Stimulated activated CD8-positive, alpha-beta memory T cell treated with anti-CD3 and anti-CD28 coated beads, Interleukin-12 subunit alpha, Interleukin-12 subunit beta, amount 100 ng/mL, for 1 hour (primary cell): ENCODE measurements around the gene BACH1.

Source experiments
- DNase-seq: peaks from one replicate; pipeline ENCODE4 v3.0.0-alpha.2; 2020; ENCODE audit warnings: low read depth

BACH1 gene

DNA sequence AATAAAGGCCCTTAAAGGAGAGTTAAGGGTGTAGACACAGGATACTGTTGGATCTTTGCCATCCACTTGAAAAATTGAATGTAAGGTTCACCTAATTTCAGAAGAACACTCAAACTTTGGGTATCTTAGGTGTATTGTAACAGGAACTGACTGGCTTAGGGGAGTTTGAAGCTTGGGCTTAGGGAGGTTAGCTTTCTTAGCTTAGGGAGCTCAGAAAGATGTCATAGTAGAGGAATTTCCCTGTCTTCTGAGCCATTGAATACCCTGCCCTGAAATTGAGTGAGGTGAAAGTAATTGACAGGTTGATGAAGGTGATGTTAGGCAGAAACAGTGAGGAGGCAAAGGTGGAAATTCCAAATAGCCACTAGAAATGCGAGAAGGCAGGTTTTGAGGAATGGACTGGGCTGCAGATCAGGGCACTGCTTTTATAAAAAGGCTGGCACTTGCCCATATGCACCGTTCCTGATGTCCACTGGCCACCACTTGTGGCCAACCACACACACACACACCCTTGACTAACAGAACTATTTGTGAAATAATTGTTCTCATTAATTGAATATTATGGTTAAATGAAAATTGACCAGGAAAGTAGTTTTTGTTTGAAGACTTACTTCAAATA, 16.5 kb downstream of the BACH1 start:
- DNase-seq, result no peak

DNA sequence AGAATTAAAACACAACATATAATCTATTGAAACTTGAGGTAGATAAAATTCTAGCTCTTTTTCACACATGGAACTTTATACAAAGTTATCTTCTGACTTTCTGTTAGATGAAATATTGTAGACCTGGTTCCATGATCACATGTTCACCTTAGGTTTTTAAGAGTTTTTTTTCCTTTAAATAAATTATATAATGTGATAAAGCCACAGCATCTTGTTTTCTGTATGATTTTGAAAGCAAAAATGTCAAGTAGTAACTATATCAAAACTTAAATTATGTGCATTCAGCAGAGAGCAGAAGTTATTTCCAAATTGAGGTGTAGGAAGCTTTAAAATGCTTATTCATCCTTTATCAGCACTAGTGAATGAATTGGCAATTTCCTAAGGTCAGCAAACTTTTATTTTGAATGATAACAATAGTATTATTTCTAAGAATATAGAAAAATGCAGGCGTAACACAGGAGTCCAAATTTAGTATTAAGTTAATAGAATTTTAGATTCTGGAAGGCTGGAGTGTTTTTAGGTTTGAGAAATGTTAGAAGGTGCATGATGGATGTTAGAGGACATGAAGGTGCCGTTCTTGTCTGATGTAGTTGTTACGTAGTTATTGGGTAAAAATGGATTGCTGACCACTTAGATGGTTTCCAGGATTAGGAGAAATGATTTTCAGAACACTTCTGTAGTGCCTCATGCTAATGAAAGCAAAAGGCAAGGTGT, 17.5 kb downstream of the BACH1 start:
- no peak for DNase-seq

DNA sequence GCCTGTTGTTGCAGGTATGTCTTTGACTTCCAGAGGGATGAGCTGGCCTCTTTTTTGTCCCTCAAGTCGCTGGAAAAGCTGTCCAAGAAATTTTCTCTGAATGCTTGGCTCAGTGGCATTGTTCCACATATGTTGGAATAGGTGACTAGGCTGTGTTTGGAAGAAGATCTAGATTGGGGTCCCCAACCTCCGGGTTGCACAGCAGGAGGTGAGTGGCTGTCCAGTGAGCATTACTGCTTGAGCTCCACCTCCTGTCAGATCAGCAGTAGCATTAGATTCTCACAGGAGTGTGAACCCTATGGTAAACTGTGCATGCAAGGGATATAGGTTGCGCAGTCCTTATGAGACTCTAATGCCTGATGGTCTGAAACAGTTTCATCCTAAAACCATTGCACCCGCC, 18.1 kb downstream of the BACH1 start:
- DNase-seq, result no peak

DNA sequence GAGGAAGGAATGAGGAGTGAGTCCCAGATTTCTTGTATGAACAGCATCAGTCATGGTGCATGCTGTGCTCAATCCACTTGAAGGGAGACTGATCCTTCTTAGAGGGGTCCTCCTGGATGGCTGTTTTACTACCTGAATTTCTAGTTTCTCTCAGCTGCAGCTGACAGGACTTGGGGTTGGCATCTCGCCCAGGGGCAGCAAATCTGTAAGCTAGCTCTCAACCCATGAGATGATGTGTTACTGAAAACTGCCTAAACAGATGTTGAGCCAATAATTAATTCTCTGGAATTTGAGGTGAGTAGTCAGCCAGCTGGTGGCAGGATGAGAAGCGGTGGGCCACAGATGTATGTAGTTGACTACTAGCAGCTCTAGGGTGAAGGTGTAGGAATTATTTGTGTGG, 19.6 kb downstream of the BACH1 start:
- no peak for DNase-seq

DNA sequence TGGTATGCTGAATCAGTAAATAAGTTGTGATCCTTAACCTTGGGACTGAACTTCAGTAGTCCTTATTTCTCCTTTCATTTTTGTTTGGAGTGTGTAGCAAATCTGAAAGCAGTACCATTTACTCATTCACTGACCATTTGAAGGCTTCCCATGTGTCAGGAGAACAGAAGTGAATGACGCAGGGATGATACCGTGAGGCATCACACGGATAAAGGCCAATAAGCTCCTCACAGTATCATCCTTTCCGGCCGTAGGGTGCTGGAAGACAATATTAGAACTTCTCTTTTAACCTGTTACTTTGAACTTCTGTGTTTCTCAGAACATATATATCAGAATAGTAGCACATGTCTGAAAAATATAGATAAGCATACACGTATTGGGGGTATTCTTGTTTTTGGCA, 21.3 kb downstream of the BACH1 start:
- no peak for DNase-seq

DNA sequence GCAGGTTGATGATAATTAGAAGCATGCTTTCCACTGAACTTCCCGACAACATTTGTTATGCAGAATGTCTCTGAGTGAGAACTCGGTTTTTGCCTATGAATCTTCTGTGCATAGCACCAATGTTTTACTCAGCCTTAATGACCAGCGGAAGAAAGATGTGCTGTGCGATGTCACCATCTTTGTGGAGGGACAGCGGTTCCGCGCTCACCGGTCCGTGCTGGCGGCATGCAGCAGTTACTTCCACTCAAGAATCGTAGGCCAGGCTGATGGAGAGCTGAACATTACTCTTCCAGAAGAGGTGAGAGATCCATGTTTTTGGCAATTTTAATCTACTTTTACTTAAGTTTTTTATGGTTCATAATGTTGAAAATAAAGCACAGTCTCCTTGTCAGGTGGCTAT, 22.5 kb downstream of the BACH1 start:
- DNase-seq, result no peak

DNA sequence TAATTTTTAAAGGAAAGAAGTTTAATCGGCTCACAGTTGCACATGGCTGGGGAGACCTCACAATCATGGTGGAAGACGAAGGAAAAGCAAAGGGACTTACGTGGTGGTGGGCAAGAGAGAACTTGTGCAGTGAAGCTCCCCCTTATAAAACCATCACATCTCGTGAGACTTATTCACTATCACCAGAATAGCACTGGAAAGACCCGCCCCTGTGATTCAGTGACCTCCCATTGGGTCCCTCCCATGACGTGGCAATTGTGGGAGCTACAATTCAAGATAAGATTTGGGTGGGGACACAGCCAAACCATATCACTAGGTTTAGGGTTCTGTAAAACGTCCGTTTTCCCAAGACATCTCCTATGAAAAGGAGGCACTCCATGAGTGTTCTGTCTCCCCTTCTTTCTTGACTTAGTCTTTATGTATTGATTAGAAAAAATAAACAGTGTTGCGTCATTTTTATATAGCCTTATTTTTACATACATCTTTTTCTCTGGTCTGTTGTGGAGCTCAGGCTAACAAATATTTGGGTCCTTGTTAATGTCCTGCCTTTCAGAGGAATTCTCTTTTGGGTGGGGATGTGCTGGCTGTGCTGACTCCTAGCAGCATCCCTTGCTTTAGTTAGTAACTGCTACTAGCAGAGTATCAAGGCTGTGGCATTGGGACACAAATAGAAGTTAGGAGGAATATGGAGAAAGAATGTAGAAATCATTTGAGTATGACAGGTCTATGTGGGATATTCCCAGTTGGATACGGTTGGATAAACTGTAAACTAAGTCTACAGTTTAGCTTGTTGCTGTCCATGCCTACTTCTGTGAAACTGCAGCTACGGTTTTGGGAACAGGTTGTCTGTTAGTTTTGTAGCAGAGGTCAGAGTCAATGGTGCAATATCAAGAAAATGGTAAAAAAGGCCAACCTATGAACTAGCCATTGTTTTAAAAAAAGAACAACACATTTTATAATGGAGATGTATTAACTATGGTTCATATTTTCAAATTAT, 23.5 kb downstream of the BACH1 start:
- DNase-seq, result no peak

DNA sequence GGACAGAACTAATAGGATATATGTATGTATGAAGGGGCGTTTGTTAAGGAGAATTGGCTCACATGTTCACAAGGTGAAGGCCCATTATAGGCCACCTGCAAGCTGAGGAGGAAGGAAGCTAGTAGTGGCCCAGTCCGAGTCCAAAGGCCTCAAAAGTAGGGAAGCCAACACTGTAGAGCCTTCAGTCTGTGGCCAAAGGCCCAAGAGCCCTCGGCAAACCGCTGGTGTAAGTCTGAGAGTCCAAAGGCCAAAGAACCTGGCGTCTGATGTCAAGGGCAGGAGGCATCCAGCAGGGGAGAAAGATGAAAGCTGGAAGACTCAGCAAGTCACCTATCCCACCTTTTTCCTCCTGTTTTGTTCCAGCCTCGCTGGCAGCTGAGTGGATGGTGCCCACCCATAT, 24.5 kb downstream of the BACH1 start:
- no peak for DNase-seq

DNA sequence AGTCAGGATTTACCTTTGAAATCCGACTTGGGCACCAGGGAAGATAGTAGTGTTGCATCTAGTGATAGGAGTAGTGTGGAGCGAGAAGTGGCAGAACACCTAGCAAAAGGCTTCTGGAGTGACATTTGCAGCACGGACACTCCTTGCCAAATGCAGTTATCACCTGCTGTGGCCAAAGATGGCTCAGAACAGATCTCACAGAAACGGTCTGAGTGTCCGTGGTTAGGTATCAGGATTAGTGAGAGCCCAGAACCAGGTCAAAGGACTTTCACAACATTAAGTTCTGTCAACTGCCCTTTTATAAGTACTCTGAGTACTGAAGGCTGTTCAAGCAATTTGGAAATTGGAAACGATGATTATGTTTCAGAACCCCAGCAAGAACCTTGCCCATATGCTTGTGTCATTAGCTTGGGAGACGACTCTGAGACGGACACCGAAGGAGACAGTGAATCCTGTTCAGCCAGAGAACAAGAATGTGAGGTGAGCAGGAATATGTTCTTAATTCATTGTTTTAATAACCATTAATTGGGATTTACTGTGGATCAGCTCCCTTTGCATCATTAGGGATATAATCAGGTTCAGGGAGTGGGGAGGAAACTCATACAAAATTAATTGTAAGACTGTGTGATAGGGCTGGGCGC, 28.3 kb downstream of the BACH1 start:
- no peak for DNase-seq

DNA sequence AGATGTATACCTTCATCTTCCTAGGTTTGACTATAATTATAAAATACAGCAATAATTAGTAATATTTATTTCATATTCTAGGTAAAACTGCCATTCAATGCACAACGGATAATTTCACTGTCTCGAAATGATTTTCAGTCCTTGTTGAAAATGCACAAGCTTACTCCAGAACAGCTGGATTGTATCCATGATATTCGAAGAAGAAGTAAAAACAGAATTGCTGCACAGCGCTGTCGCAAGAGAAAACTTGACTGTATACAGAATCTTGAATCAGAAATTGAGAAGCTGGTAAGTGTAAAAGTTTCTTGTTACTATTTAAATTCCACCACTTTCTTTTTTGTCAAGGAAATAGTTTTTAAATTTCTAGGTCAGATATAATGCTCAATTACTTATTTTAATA, 30.7 kb downstream of the BACH1 start:
- DNase-seq, result no peak

DNA sequence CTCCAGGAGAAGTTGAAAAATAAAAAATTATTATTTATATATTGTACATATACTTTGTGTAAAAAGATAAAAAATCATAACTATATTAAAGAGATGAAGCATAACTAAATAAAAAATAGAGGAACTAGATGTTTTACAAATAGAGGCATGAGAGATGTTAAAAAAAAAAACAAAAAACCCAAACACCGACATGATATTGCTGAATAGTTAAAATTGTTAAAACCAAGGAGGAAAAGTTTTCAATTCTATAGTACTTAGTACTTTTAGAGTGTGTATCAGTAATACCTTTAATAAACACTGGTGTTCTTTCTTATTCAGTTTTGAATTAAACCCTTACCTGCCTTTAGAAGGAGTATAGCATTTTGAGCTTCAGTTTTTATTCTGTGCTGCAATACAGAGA, 32.1 kb downstream of the BACH1 start:
- no peak for DNase-seq

DNA sequence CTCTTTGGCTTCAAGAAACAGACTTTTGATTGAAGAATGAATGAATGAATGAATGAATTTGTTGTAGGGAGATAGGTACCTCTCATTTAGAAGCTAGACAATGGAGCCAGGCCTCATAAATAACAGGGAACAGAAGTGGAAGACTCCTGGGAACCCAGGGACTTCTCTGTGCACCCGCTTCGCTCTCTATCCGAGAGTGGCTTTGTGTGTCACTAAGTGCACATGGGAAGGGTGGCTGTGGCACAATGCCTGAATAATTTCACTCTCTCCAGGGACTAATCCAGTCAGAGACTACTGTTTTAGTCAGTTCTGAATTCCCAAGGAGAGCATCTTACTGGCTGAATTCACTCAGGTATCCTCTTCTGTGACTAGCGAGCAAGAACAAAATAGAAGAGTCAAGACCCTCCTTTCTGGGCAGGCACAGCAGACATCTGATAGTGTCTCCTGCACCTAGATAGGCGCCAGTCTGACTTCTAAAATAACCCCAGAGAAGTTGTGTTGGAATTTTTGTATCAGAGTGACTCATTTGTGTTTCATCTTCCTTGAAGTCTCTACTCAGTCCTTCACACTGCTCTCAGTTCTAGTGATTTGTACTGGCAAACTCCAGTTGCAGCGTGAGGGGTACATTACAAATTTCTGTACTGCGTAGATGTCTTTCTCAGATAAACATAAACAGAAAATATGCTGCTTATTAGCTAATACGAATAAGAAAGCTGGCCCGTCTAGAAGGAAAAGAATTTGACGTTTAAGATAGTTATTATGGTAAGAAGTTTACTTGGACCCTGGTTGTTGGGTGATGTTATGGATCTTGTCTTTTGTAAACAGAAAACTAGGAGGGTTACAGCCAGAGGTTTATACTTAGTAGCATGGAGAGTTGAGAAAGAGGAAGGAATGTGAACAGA, 34.0 kb downstream of the BACH1 start:
- DNase-seq, result no peak

DNA sequence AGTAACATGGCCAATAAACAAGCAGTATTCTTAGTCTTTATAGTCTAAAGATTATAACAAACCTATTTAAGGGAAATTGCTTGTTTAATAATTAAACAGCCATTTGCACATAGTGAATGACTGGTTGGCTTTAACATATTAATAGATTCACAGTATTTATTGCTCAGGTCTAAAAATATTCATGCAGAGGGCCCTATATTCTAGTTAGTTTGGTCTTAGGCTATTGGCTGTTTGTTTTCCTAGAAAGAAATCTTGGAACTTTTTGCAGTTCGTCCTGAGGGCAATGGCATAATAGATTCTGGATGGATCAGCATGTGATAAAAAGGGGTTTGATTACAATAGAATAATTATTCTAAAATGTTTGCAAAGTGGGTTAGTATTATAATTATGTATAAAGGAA, 34.7 kb downstream of the BACH1 start:
- no peak for DNase-seq

DNA sequence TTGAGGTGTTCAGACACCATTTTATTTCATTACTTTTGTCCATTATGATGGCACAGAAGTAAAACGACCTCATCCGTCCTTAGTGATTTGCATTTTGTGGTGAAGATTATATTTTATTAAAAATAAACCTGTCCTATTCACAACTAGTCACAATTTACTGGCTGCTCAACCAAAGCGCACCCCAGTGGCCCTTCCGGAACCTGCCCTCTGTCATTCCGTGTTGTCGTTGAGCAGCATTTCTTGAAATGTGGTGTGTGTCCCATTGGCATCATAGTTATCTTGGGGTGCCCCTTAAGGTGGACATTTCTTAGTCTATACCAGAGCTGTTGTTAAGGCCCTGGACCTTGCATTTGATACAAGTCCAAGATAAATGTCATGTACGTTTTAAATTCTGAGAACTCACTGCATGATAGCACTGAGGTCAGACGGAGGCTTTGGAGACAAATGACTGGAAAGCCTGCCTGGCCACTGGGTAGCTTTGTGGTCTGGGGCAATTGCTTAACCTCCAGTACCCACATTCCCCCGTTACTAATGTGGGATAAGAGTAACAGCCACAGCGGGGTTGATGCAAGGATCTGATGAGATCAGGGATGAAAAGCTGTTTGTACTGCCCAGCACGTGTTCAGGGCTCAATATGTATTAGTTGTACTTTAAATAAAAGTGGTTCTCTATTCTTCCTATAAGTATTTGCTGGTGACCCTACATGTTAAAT, 36.2 kb downstream of the BACH1 start:
- no peak for DNase-seq

DNA sequence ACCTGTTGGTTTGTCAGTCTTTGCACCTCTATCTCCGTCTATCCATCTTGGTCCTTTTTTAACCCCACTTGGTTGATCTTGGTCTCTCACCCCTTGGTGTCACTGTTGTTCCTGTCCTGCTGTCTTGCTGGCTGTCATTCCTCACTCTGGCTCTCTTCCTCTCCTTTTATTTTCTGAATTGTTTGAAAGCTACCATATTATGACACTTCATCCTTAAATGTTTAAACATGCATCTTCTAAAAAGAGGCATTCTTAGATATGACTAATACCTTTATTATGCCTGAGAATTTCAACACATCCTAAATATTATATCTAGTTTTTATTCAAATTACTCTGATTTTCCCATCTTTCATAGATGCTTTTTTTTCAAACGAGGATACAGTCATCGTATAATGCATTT, 37.0 kb downstream of the BACH1 start:
- no peak for DNase-seq

DNA sequence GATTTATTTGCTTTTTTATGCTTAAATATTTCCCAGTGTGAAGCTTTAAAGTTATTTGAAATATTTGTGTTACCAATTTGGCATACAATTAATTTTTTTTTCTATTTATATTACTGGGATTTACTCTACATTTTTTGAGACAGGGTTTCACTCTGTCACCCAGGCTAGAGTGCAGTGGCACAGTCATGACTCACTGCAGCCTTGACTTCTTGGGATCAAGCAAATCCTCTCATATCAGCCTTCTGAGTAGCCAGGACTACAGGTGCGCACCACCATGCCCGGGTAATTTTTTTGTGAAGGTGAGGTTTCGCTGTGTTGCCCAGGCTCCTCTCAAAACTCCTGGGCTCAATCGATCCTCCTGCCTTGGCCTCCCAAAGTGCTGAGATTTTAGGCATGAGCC, 39.5 kb downstream of the BACH1 start:
- DNase-seq, result no peak

DNA sequence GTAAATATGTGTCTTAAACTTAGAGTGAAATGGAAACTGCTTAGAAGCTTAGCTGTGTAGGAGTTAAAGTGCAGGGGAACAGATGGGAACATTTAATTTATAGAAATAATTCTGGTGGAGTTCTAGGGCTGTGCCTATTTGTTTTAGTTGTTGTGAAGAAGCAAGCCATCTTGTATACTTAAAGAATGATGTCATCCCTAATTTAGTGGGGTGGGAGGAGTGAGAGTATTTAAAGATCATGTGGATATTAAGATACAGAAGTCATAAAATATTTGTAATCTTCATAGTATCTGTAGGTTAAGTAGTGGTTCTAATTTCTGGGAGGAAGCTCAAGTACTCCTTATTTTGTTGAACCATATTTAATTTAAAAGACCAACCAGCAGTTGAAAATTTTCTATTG, 41.5 kb downstream of the BACH1 start:
- DNase-seq, result no peak

DNA sequence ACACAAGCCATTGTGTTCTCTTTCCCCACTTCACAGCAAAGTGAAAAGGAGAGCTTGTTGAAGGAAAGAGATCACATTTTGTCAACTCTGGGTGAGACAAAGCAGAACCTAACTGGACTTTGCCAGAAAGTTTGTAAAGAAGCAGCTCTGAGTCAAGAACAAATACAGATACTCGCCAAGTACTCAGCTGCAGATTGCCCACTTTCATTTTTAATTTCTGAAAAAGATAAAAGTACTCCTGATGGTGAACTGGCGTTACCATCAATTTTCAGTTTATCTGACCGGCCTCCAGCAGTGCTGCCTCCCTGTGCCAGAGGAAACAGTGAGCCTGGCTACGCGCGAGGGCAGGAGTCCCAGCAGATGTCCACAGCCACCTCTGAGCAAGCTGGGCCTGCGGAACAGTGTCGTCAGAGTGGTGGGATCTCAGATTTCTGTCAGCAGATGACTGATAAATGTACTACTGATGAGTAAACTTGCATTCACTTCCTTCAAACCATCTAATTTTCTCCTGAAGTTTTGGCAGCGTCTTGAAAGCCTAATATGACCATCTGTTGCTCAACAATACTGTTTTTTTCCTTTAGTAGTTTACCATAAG, 43.7 kb downstream of the BACH1 start:
- DNase-seq, result no peak

DNA sequence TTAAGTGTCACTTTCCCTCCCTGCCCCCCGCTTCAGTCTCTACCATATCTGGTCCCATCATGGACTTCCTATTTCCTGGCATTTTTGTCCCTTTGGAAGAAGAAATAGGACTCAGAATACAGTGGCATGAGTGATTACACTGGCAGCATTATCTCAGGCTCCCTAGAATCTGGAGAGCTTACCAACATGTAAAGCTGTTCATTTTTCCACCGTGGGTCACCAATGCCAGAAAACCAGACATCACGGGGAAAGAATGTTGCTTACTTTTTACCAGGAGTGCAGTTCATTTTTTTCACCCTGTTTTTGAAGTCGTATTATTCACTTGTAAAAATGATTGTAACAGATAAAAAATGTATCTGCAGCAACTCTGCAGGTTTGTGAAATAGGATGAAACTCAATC, 44.8 kb downstream of the BACH1 start:
- DNase-seq, result no peak

DNA sequence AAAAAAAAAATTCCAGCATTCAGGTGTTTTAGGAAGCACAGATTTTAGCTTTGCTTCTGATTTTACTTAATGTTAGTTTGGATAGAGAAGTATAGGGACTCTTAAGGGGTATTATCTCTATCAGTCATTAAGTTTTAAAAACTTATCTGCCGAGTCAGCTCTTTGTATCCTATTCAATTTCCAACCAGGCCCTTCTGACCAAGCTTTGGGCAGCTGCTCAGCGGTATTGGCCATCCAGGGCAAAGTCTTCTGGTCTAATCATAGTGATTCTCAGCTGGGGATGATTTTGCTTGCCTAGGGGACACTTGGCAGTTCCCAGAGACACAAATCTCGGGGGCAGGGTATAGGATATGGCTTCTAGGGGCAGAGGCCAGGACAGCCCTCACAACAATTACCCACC, 47.6 kb downstream of the BACH1 start:
- no peak for DNase-seq
